Activated T-cell treated with anti-CD3 and anti-CD28 coated beads, Interleukin-2, amount 50 U/mL, for 4 hours (primary cell): Measurements from ENCODE around the gene UNC5CL. TPM values are rescaled to one million over a fixed set of nuclear protein-coding genes. Genes with fewer than 3 reads are reported as not detected.

Experiments used
- ATAC-seq, 2 donors: fragments of 200-7000 bp; cut with Tn5 transposase; one replicate each; pipeline ENCODE4 v1.10.0; 2021
- DNase-seq: peaks from one replicate; pipeline ENCODE4 v3.0.0-alpha.2; 2020
- H3K27me3 Mint-ChIP-seq: one replicate; pipeline ENCODE4 v1.8.0; 2021; ENCODE audit warnings: low read depth, mixed read lengths
- H3K36me3 Mint-ChIP-seq: one replicate; pipeline ENCODE4 v1.8.0; 2022; ENCODE audit warnings: mixed read lengths; ENCODE audit not compliant: insufficient read depth
- H3K4me1 Mint-ChIP-seq: one replicate; pipeline ENCODE4 v1.8.0; 2021; ENCODE audit warnings: low read depth, mixed read lengths
- H3K4me3 Mint-ChIP-seq: one replicate; pipeline ENCODE4 v1.8.0; 2021; ENCODE audit warnings: mild to moderate bottlenecking, moderate library complexity, mixed read lengths
- H3K9me3 Mint-ChIP-seq: one replicate; pipeline ENCODE4 v1.8.0; 2021; ENCODE audit warnings: mixed read lengths
- total RNA-seq, 3 donors: library from RNA; stranded (reverse); gene quantifications; one replicate each; pipeline ENCODE4 v1.2.1, GENCODE V29; 2021

The UNC5CL gene
- total RNA-seq, 3 donors from 2014 or later, result 1.0 to 1.4 (median 1.4) TPM

DNA sequence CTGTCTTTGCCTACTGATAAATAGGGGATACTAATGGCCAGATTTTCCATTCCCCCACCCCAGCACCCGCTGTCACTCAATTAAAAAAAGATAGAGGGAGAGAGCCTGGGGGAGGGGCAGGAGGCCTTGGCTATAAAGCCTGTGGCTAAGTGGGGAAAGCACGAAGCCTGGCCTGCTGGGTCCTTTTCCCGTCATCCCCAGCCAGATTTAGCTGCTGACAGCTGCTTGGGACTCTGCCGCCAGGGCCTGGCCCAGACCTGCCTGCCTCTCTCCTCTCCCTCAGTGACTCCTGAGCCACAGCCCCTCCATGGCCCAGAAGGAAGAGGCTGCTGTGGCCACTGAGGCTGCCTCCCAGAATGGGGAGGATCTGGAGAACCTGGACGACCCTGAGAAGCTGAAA, 14.0 kb upstream of the UNC5CL start, which contains the start of gene APOBEC2:
Gene APOBEC2, plus strand, starts transcription at position 162 of the 400 bp plus-strand sequence. Its CDS starts 146 bp downstream, at position 308.
- DNase-seq, result no peak
- ATAC-seq, result no peak
- no peaks in the 10 kb centered on the region for H3K9me3 Mint-ChIP-seq
- H3K36me3 Mint-ChIP-seq, result peaks cover 29% of the 10 kb centered on the region
- H3K4me1 Mint-ChIP-seq, result peaks cover 17% of the 10 kb centered on the region
- no peaks in the 10 kb centered on the region for H3K27me3 Mint-ChIP-seq
- peak within 1 kb of the TSS; percentile 2 for H3K4me3 Mint-ChIP-seq

DNA sequence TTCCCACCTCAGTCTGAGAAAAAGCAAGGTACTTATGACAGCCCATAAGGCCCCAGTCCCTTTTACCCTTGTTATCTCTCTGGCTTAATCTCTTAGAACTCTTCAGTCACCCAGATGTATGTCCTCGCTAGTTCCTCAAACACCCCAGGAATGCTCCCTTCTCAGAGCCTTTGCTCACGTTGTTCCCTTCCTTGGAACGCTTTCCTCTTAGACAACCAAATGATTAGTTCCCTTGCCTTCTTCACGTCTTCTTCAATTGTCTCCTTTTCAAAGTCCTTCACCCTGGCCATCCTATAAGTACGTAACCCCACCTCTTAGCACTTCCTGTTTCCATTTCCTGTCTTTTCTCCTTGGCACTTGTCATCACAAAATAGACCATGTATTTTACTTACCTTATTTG, 12.9 kb upstream of the UNC5CL start:
- H3K27me3 Mint-ChIP-seq, result no peaks in the 10 kb centered on the region
- ATAC-seq (peak in 1 of 2 donors; percentile 30), DNase-seq (no peak)
- peak overlapping the region; percentile 2 for H3K4me3 Mint-ChIP-seq
- peaks cover 31% of the 10 kb centered on the region for H3K36me3 Mint-ChIP-seq
- H3K4me1 Mint-ChIP-seq, result peaks cover 17% of the 10 kb centered on the region
- H3K9me3 Mint-ChIP-seq, result no peaks in the 10 kb centered on the region

DNA sequence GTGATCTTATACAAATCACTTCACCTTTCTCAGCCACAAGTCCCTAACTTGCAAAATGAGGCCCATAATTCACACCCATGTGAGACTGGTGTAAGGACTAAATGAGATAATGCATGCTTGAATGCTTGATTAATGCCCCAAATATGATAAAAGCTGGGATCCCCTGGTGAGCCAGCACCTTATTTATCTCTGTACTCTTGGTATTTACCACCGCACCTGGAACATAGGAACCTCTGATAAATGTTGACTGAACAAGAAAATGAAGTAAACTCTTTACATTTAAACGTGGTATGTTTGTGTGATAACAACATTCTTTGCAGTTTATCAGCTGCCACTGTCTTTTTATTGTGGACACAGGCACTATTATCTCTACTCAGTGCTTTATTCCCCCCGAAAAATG, 11.5 kb upstream of the UNC5CL start:
- Mint-ChIP-seq H3K9me3 (no peaks in the 10 kb centered on the region), H3K36me3 (peaks cover 29% of the 10 kb centered on the region), H3K4me1 (peaks cover 17% of the 10 kb centered on the region), H3K4me3 (no peak overlapping the region), H3K27me3 (no peaks in the 10 kb centered on the region)
- ATAC-seq, result no peak
- DNase-seq, result no peak

DNA sequence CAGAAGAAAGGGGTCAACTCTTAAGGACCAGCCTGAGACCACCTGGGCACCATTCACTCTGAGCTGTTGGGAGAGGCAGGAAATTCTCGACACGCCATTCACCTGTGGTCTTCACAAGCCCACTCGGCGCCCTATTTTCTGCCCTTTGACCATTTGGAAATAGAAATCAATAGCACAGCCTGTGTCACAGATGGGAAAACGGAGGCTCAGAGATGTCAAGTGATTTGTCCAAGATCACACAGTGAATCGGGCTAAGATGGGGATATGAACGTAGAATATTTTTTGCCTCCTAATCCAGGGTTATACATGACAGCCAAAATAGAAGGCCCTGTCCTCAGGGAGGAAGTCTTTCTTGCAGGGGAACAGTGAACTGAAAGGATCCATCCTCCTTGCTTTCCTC, 10.9 kb upstream of the UNC5CL start:
- Mint-ChIP-seq H3K4me3 (no peak overlapping the region), H3K36me3 (peaks cover 27% of the 10 kb centered on the region), H3K4me1 (peaks cover 17% of the 10 kb centered on the region), H3K9me3 (no peaks in the 10 kb centered on the region), H3K27me3 (no peaks in the 10 kb centered on the region)
- DNase-seq (no peak), ATAC-seq (no peak)

DNA sequence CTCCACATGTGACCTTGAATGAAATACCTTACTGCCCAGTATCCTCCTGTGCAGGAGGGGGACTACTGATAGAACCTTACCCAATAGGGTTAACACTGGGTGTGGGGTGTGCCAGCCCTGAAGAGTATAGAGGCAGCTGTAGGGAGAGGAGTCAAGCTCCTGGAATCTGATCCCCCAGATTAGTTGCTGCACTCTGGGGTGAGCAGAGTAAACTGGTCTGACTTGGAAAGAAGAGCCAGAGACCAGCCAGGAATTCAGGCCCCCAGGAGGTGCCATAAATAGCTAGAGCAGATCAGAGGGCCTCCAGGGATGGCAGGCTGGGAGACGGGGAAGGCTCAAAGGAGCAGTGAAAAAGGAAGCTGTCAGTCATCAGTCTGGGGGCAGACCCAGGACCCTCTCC, 10.5 kb upstream of the UNC5CL start:
- H3K9me3 Mint-ChIP-seq, result no peaks in the 10 kb centered on the region
- no peaks in the 10 kb centered on the region for H3K27me3 Mint-ChIP-seq
- peaks cover 17% of the 10 kb centered on the region for H3K4me1 Mint-ChIP-seq
- H3K36me3 Mint-ChIP-seq, result peaks cover 27% of the 10 kb centered on the region
- DNase-seq, result no peak
- no peak overlapping the region for H3K4me3 Mint-ChIP-seq
- no peak for ATAC-seq

DNA sequence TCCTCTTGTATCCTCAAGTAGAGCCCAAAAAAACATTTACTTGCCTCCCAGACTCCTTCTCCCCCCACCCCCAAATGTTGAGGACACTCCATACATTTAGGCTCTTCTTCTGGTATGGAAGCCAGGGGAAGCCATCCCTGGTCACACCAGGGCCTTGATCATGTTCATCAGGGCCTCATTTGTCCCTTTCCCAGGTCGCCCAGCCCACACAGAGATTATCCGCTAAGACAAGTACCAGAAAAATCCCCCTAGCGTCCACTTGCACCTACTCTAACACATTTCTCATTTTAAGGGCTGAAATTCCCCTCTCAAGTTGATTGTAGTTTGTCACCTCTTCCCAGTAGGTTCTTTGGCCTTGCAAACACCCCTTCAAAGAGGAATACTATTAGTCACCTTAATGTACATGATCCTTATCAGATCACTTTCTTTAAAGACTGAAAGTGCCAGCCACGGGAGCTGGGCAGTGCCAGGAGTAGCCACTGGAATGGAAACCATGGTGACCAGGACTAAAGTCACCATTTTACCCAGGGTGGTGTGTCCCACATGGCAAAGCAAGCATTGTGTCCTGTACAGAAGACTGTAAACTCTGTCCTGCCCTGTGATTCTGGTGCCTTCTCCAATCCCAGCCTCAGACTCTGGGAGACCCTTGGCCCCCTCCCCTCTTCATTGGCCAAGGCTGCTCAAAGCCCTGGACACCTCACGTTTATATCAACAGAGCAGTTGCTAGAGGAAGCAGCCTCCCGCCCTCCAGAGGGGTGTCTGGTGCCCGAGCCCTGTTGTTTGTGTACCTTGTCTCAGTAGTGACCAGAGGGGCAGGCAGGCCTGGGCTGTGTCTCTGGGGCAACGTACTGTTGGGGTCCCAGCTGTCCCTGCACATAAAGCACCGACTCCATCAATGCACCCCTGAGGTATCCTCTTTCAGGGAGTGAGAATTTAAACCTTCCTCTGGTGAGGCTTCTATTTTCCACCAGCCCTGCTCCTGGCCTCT, 9.0 kb upstream of the UNC5CL start:
- H3K4me1 Mint-ChIP-seq, result peaks cover 17% of the 10 kb centered on the region
- no peak overlapping the region for H3K4me3 Mint-ChIP-seq
- no peaks in the 10 kb centered on the region for H3K9me3 Mint-ChIP-seq
- no peak for DNase-seq
- peaks cover 28% of the 10 kb centered on the region for H3K36me3 Mint-ChIP-seq
- H3K27me3 Mint-ChIP-seq, result no peaks in the 10 kb centered on the region
- ATAC-seq, result no peak

DNA sequence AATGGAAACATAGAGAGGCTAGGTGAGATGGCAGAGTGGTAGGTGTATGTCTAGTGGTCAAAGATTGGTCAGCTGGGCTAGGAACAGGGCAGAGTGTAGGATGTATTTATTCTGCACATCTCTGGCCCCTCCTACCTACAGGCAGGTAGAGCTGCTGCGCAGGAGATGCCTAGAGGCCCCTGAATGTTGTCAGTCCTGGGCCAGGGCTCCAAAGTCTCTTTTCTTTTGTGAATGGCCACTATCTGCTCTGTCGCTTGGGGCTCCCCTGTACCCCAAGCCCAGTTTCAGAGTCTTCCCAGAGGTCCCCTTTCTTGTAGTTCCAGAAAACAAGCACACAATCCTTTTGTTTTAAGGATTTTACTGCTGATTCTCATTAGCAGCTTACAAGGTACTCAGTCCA, 8.3 kb upstream of the UNC5CL start:
- peaks cover 11% of the 10 kb centered on the region for H3K4me1 Mint-ChIP-seq
- H3K27me3 Mint-ChIP-seq, result no peaks in the 10 kb centered on the region
- H3K36me3 Mint-ChIP-seq, result peaks cover 30% of the 10 kb centered on the region
- no peaks in the 10 kb centered on the region for H3K9me3 Mint-ChIP-seq
- H3K4me3 Mint-ChIP-seq, result no peak overlapping the region
- DNase-seq, result no peak
- ATAC-seq, result no peak

DNA sequence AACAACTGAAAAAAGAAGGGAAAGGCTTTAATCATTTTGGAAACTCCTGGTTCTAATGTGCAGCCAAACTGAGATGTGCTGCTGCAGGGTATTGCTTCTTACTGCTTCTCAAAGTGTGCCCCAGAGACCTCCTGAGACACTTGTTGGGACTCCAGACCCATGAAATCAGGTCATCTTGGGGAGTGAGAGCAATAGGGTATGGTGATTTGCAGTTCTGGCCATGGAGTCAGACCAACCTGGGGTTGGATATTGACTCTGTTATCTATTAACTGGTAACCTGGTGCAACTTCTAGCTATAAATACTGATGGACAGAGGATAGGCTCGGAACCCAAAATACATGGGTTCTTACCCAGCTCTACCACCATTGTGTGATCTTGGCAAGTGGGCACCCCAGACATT, 7.1 kb upstream of the UNC5CL start:
- H3K36me3 Mint-ChIP-seq, result peaks cover 23% of the 10 kb centered on the region
- H3K9me3 Mint-ChIP-seq, result no peaks in the 10 kb centered on the region
- no peaks in the 10 kb centered on the region for H3K4me1 Mint-ChIP-seq
- ATAC-seq (no peak), DNase-seq (no peak)
- no peaks in the 10 kb centered on the region for H3K27me3 Mint-ChIP-seq
- no peak overlapping the region for H3K4me3 Mint-ChIP-seq

- no peak for ATAC-seq
- peaks cover 22% of the 10 kb centered on the region for H3K36me3 Mint-ChIP-seq
These were observed 6.6 kb upstream of the UNC5CL start for GRCh38 chr6:41045664-41046063.

GRCh38 chr6:41043151-41043550, 4.1 kb upstream of the UNC5CL start:
- Mint-ChIP-seq H3K36me3 (peaks cover 11% of the 10 kb centered on the region), H3K4me3 (no peak overlapping the region), H3K27me3 (no peaks in the 10 kb centered on the region), H3K9me3 (no peaks in the 10 kb centered on the region), H3K4me1 (no peaks in the 10 kb centered on the region)
- ATAC-seq (no peak), DNase-seq (no peak)

More at GRCh38 chr6:41045664-41046063, 6.6 kb upstream of the UNC5CL start:
- Mint-ChIP-seq H3K27me3 (no peaks in the 10 kb centered on the region), H3K4me3 (no peak overlapping the region), H3K4me1 (no peaks in the 10 kb centered on the region), H3K9me3 (no peaks in the 10 kb centered on the region)
- no peak for DNase-seq

DNA sequence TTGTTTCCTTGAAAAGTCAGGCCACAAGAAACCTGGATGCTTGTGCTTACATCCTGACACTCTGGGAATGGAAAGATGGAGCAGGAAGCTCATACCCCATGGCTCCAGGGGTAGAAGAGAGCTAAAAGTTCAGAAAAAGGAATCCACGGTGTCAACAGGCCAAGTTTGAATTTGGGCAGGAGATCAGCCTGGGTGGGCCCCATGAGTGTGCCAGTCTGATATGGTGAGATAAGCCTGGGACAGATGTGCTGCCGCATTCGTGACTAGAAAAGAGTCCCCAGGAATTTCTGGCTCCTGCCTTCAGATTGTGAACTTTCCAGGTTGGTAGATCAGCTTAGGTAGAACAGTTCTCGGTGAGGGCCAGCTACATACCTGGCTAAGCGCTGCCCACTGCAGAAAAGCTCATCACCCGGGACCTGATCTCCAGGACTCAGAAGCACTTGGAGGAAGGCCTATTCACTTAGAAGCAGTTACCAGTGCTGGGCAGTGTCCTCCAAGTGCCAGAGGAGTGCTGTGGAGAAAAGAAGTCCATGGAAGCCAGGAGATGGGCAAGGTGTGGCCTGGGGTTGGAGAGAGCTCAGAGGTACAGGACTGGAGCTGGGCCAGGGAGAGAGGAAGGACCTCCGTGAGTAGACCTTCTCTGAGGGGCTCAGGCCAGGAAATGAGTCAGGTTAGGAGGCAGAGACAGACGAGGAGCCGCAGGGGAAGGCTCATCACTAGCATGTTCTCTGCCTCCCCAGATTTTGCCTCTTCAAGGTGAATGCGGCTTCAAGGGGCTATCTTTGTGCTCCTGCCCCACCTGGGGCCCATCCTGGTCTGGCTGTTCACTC, 3.4 kb upstream of the UNC5CL start, which contains the start of gene TSPO2:
Gene TSPO2, plus strand, starts transcription at position 242 of the 830 bp plus-strand sequence. Its CDS starts 519 bp downstream, at position 761.
- H3K27me3 Mint-ChIP-seq, result no peaks in the 10 kb centered on the region
- H3K4me3 Mint-ChIP-seq, result no peak within 1 kb of the TSS
- ATAC-seq (no peak), DNase-seq (no peak)
- H3K36me3 Mint-ChIP-seq, result peaks cover 6% of the 10 kb centered on the region
- no peaks in the 10 kb centered on the region for H3K4me1 Mint-ChIP-seq
- no peaks in the 10 kb centered on the region for H3K9me3 Mint-ChIP-seq

GRCh38 chr6:41040940-41041536, 2.0 kb upstream of the UNC5CL start:
- no peak for ATAC-seq
- no peak overlapping the region for H3K4me3 Mint-ChIP-seq

DNA sequence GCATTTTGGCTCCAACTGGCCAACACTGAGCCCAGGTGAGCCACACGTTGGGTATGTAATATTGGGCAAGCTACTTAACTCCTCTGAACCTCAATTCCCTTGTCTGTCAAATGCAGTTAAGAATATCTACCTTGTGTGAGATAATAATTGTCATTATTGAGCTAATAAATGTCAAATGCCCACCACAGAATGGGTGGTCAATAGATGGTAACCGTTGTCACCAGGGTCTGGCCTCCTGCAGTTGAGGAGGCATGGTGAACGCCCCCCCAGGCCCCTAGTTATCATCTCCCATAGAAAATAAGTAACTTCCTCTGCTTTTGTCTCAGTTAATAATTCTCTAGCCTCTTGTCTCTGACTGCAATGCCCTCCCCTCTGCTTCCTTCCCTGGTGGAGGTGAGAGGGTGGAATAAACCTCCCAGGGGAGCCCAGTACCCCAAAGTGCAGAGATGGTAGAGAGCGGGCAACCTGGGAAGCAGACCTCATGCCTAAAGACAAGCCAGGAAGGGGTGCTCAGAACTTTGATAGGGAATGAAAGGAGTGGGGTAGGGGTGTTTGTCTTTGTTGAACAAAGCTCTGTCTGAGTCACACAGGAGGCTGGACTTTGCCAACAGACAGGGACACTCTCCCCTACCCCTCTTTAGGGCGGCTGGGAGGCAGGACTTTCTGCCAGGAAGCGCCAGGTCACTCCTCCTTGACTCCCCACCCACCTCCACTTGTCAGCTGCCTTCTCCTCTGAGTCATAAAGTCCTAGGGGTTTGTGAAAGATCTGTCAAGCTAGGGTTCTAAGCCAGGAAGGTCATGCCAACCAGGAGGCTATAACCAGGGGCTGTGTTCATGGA, 1.3 kb upstream of the UNC5CL start:
- peaks cover 2% of the 10 kb centered on the region for H3K36me3 Mint-ChIP-seq
- no peak for DNase-seq

More at GRCh38 chr6:41040940-41041536, 2.0 kb upstream of the UNC5CL start:
- H3K9me3 Mint-ChIP-seq, result no peaks in the 10 kb centered on the region
- H3K27me3 Mint-ChIP-seq, result no peaks in the 10 kb centered on the region
- H3K4me1 Mint-ChIP-seq, result no peaks in the 10 kb centered on the region
- DNase-seq, result no peak
- H3K36me3 Mint-ChIP-seq, result peaks cover 2% of the 10 kb centered on the region

More for the DNA sequence above, 1.3 kb upstream of the UNC5CL start:
- no peaks in the 10 kb centered on the region for H3K27me3 Mint-ChIP-seq
- H3K9me3 Mint-ChIP-seq, result no peaks in the 10 kb centered on the region
- H3K4me3 Mint-ChIP-seq, result no peak overlapping the region
- ATAC-seq, result peak; percentile 26 to 32
- H3K4me1 Mint-ChIP-seq, result no peaks in the 10 kb centered on the region
